ENCODE measurements around the gene MBOAT2.

The MBOAT2 gene

GRCh38 chr2:9004338-9005204 is 1.1 kb upstream of the MBOAT2 start:
- Histone ChIP-seq H3K23ac (ENCODE audit: low read length) (no peak overlapping the region), H3K27ac (ENCODE audit: low read depth, low read length) (peak overlapping the region; percentile 98), H3K4me3 (ENCODE audit: low read length) (peak overlapping the region; percentile 3), H3K56ac (ENCODE audit: low read length) (peak overlapping the region; percentile 90), H3K9ac (ENCODE audit: low read length) (peak overlapping the region; percentile 68), H3K79me2 (ENCODE audit: control insufficient read depth, insufficient read depth, low read length) (peaks cover 26% of the 10 kb centered on the region), H2AK5ac (ENCODE audit: low read length) (no peak overlapping the region), H3K4me1 (ENCODE audit: control insufficient read depth, low read depth, low read length) (peaks cover 2% of the 10 kb centered on the region), H3K4ac (ENCODE audit: low read depth, low read length) (peak overlapping the region; percentile 44), H4K5ac (ENCODE audit: low read length) (no peak overlapping the region), H3K27me3 (ENCODE audit: insufficient read depth, low read length, poor library complexity) (no peaks in the 10 kb centered on the region), H3K18ac (ENCODE audit: low read length) (peak overlapping the region; percentile 94), H3K79me1 (ENCODE audit: low read length) (peaks cover 4% of the 10 kb centered on the region), H4K8ac (ENCODE audit: low read depth, low read length) (no peak overlapping the region), H2BK15ac (replicated peaks; ENCODE audit: low read depth) (no peak overlapping the region), H3K36me3 (ENCODE audit: control insufficient read depth, insufficient read depth, low read length) (no peaks in the 10 kb centered on the region), H2BK120ac (ENCODE audit: low read depth, low read length) (peak overlapping the region; percentile 93), H2BK5ac (ENCODE audit: low read length) (peak overlapping the region; percentile 10), H3K4me2 (ENCODE audit: low read length) (peak overlapping the region; percentile 41)
- no CpG with 5 or more reads among the region's 25 CpGs for WGBS (ENCODE audit: extremely low coverage, insufficient coverage, low lambda C conversion rate)
- peak; percentile 96 for DNase-seq

GRCh38 chr2:9003366-9003615 is 193 bp downstream of the MBOAT2 start:
- Histone ChIP-seq H3K4me2 (ENCODE audit: low read length) (no peak overlapping the region), H3K4me3 (ENCODE audit: low read length) (peak overlapping the region; percentile 80), H3K56ac (ENCODE audit: low read length) (peak overlapping the region; percentile 91), H3K27ac (ENCODE audit: low read depth, low read length) (peak overlapping the region; percentile 60), H3K27me3 (ENCODE audit: insufficient read depth, low read length, poor library complexity) (no peaks in the 10 kb centered on the region), H3K79me2 (ENCODE audit: control insufficient read depth, insufficient read depth, low read length) (peaks cover 37% of the 10 kb centered on the region), H3K9ac (ENCODE audit: low read length) (peak overlapping the region; percentile 84), H3K18ac (ENCODE audit: low read length) (peak overlapping the region; percentile 91), H2BK120ac (ENCODE audit: low read depth, low read length) (peak overlapping the region; percentile 45), H2AK5ac (ENCODE audit: low read length) (no peak overlapping the region), H2BK15ac (replicated peaks; ENCODE audit: low read depth) (no peak overlapping the region), H4K5ac (ENCODE audit: low read length) (no peak overlapping the region), H4K8ac (ENCODE audit: low read depth, low read length) (no peak overlapping the region), H3K23ac (ENCODE audit: low read length) (no peak overlapping the region), H3K36me3 (ENCODE audit: control insufficient read depth, insufficient read depth, low read length) (no peaks in the 10 kb centered on the region), H3K4me1 (ENCODE audit: control insufficient read depth, low read depth, low read length) (peaks cover 2% of the 10 kb centered on the region), H3K4ac (ENCODE audit: low read depth, low read length) (peak overlapping the region; percentile 93), H3K79me1 (ENCODE audit: low read length) (peaks cover 4% of the 10 kb centered on the region), H2BK5ac (ENCODE audit: low read length) (peak overlapping the region; percentile 66)
- WGBS (ENCODE audit: extremely low coverage, insufficient coverage, low lambda C conversion rate) = no CpG with 5 or more reads among the region's 25 CpGs
- DNase-seq = no peak

- Histone ChIP-seq H3K27me3 (ENCODE audit: insufficient read depth, low read length, poor library complexity) (no peaks in the 10 kb centered on the region), H2AK5ac (ENCODE audit: low read length) (no peak overlapping the region), H2BK15ac (replicated peaks; ENCODE audit: low read depth) (no peak overlapping the region), H3K79me1 (ENCODE audit: low read length) (peaks cover 4% of the 10 kb centered on the region), H3K36me3 (ENCODE audit: control insufficient read depth, insufficient read depth, low read length) (no peaks in the 10 kb centered on the region), H3K4me1 (ENCODE audit: control insufficient read depth, low read depth, low read length) (peaks cover 2% of the 10 kb centered on the region), H3K9ac (ENCODE audit: low read length) (peak overlapping the region; percentile 84), H3K56ac (ENCODE audit: low read length) (peak overlapping the region; percentile 91), H2BK5ac (ENCODE audit: low read length) (no peak overlapping the region), H4K8ac (ENCODE audit: low read depth, low read length) (no peak overlapping the region), H3K79me2 (ENCODE audit: control insufficient read depth, insufficient read depth, low read length) (peaks cover 40% of the 10 kb centered on the region), H3K27ac (ENCODE audit: low read depth, low read length) (peak overlapping the region; percentile 60), H3K18ac (ENCODE audit: low read length) (peak overlapping the region; percentile 91), H2BK120ac (ENCODE audit: low read depth, low read length) (peak overlapping the region; percentile 45), H3K4ac (ENCODE audit: low read depth, low read length) (peak overlapping the region; percentile 93), H3K4me3 (ENCODE audit: low read length) (peak overlapping the region; percentile 80), H3K23ac (ENCODE audit: low read length) (no peak overlapping the region), H3K4me2 (ENCODE audit: low read length) (peak overlapping the region; percentile 75), H4K5ac (ENCODE audit: low read length) (no peak overlapping the region)
- no CpG with 5 or more reads among the region's 44 CpGs for WGBS (ENCODE audit: extremely low coverage, insufficient coverage, low lambda C conversion rate)
- DNase-seq = peak; percentile 70
Measured at GRCh38 chr2:9002637-9003365, 683 bp downstream of the MBOAT2 start.

- no peak for DNase-seq
- H2AK5ac ChIP-seq (ENCODE audit: low read length) = no peak overlapping the region
Measured at GRCh38 chr2:9002313-9002636, 1.2 kb downstream of the MBOAT2 start.

GRCh38 chr2:9001778-9002177 is 1.7 kb downstream of the MBOAT2 start:
- H4K8ac ChIP-seq (ENCODE audit: low read depth, low read length) = no peak overlapping the region
- peaks cover 6% of the 10 kb centered on the region for H3K79me1 ChIP-seq (ENCODE audit: low read length)
- DNase-seq = no peak
- no peak overlapping the region for H3K4me3 ChIP-seq (ENCODE audit: low read length)
- no peak overlapping the region for H2BK120ac ChIP-seq (ENCODE audit: low read depth, low read length)
- no peak overlapping the region for H3K4ac ChIP-seq (ENCODE audit: low read depth, low read length)
- peaks cover 4% of the 10 kb centered on the region for H3K4me1 ChIP-seq (ENCODE audit: control insufficient read depth, low read depth, low read length)
- H3K36me3 ChIP-seq (ENCODE audit: control insufficient read depth, insufficient read depth, low read length) = no peaks in the 10 kb centered on the region
- no CpG with 5 or more reads among the region's 8 CpGs for WGBS (ENCODE audit: extremely low coverage, insufficient coverage, low lambda C conversion rate)
- H2AK5ac ChIP-seq (ENCODE audit: low read length) = no peak overlapping the region
- no peaks in the 10 kb centered on the region for H3K27me3 ChIP-seq (ENCODE audit: insufficient read depth, low read length, poor library complexity)
- no peak overlapping the region for H3K56ac ChIP-seq (ENCODE audit: low read length)
- H2BK15ac ChIP-seq (replicated peaks; ENCODE audit: low read depth) = no peak overlapping the region
- no peak overlapping the region for H3K4me2 ChIP-seq (ENCODE audit: low read length)
- peaks cover 47% of the 10 kb centered on the region for H3K79me2 ChIP-seq (ENCODE audit: control insufficient read depth, insufficient read depth, low read length)
- no peak overlapping the region for H3K23ac ChIP-seq (ENCODE audit: low read length)
- H3K18ac ChIP-seq (ENCODE audit: low read length) = no peak overlapping the region
- no peak overlapping the region for H3K27ac ChIP-seq (ENCODE audit: low read depth, low read length)
- no peak overlapping the region for H2BK5ac ChIP-seq (ENCODE audit: low read length)
- H3K9ac ChIP-seq (ENCODE audit: low read length) = no peak overlapping the region
- H4K5ac ChIP-seq (ENCODE audit: low read length) = no peak overlapping the region

More at GRCh38 chr2:9002313-9002636, 1.2 kb downstream of the MBOAT2 start:
- H2BK120ac ChIP-seq (ENCODE audit: low read depth, low read length) = no peak overlapping the region
- peak overlapping the region; percentile 8 for H3K4me3 ChIP-seq (ENCODE audit: low read length)
- no peaks in the 10 kb centered on the region for H3K36me3 ChIP-seq (ENCODE audit: control insufficient read depth, insufficient read depth, low read length)
- no peak overlapping the region for H3K4ac ChIP-seq (ENCODE audit: low read depth, low read length)
- no peak overlapping the region for H4K5ac ChIP-seq (ENCODE audit: low read length)
- H3K18ac ChIP-seq (ENCODE audit: low read length) = no peak overlapping the region
- no peaks in the 10 kb centered on the region for H3K27me3 ChIP-seq (ENCODE audit: insufficient read depth, low read length, poor library complexity)
- peaks cover 4% of the 10 kb centered on the region for H3K79me1 ChIP-seq (ENCODE audit: low read length)
- H3K56ac ChIP-seq (ENCODE audit: low read length) = peak overlapping the region; percentile 39
- H3K27ac ChIP-seq (ENCODE audit: low read depth, low read length) = no peak overlapping the region
- no peak overlapping the region for H3K23ac ChIP-seq (ENCODE audit: low read length)
- peak overlapping the region; percentile 75 for H3K4me2 ChIP-seq (ENCODE audit: low read length)
- WGBS (ENCODE audit: extremely low coverage, insufficient coverage, low lambda C conversion rate) = no CpG with 5 or more reads among the region's 7 CpGs
- peak overlapping the region; percentile 84 for H3K9ac ChIP-seq (ENCODE audit: low read length)
- H2BK5ac ChIP-seq (ENCODE audit: low read length) = no peak overlapping the region
- H3K4me1 ChIP-seq (ENCODE audit: control insufficient read depth, low read depth, low read length) = peaks cover 2% of the 10 kb centered on the region
- H3K79me2 ChIP-seq (ENCODE audit: control insufficient read depth, insufficient read depth, low read length) = peaks cover 42% of the 10 kb centered on the region
- no peak overlapping the region for H4K8ac ChIP-seq (ENCODE audit: low read depth, low read length)
- H2BK15ac ChIP-seq (replicated peaks; ENCODE audit: low read depth) = no peak overlapping the region

Measured in mesendoderm (in vitro differentiated cells).